HCT116 (cell line): Measurements from ENCODE around the gene PYGB.
"Not testable (repeated sequence)": the region's sequence is repeated elsewhere in the genome, so short reads cannot be mapped to it uniquely, and the experiment has no call there.

Experiments used
- EZH2 ChIP-seq: fragments of 200-600 bp; sonication (generic); IDR thresholded peaks from 2 replicates; pipeline ENCODE4 v1.6.1; 2017; ENCODE audit warnings: antibody characterized with exemption, mixed run types
- EZH2phosphoT487 ChIP-seq: fragments of 200-600 bp; IDR thresholded peaks from 2 replicates; pipeline ENCODE4 v1.6.1; 2018; ENCODE audit warnings: antibody characterized with exemption, borderline replicate concordance
- POLR2A ChIP-seq: IDR thresholded peaks from 2 replicates; pipeline ENCODE4 v1.7.0; 2011; ENCODE audit warnings: borderline replicate concordance; ENCODE audit not compliant: insufficient read depth, insufficient read length; ENCODE audit errors: extremely low read depth
- POLR2AphosphoS5 ChIP-seq: IDR thresholded peaks from 2 replicates; pipeline ENCODE4 v1.6.1; 2011; ENCODE audit warnings: mild to moderate bottlenecking, low read depth, low read length, moderate library complexity
- RAD21 ChIP-seq: IDR thresholded peaks from 2 replicates; pipeline ENCODE4 v1.6.1; 2012; ENCODE audit warnings: low read depth, mild to moderate bottlenecking
- SIN3A ChIP-seq: IDR thresholded peaks from 2 replicates; pipeline ENCODE4 v1.6.1; 2012; ENCODE audit warnings: low read depth
- SP1 ChIP-seq: IDR thresholded peaks from 2 replicates; pipeline ENCODE4 v1.6.1; 2012; ENCODE audit warnings: low read depth
- SRF ChIP-seq: IDR thresholded peaks from 2 replicates; pipeline ENCODE4 v1.6.1; 2012; ENCODE audit warnings: low read depth
- TCF7L2 ChIP-seq: IDR thresholded peaks from 2 replicates; pipeline ENCODE4 v1.7.0; 2011; ENCODE audit warnings: borderline replicate concordance, inconsistent platforms; ENCODE audit not compliant: insufficient read depth, insufficient read length; ENCODE audit errors: extremely low read depth
- YY1 ChIP-seq: IDR thresholded peaks from 2 replicates; pipeline ENCODE4 v1.6.1; 2011; ENCODE audit warnings: low read length, low read depth, moderate library complexity, mild to moderate bottlenecking; ENCODE audit not compliant: insufficient replicate concordance; ENCODE audit errors: extremely low read depth
- ZNF274 ChIP-seq: fragments of 200-500 bp; sonication (Bioruptor generic); IDR thresholded peaks from 2 replicates; pipeline ENCODE4 v1.6.1; 2014; ENCODE audit warnings: mild to moderate bottlenecking, low read depth, low read length, inconsistent platforms
- TF ChIP-seq, protein P1 (sequence below), 3 experiments: fragments of 200-600 bp in 1 of 3; sonication (generic) in 1 of 3; IDR thresholded peaks in 2 of 3; conservative IDR thresholded peaks in 1 of 3; 2 replicates each; pipeline ENCODE4 v1.5.1; 2012 to 2017; ENCODE audit warnings: low read depth in 2 of 3, low read length in 2 of 3, antibody characterized with exemption in 1 of 3, borderline replicate concordance in 1 of 3, control low read depth in 1 of 3, mild to moderate bottlenecking in 1 of 3, mixed read lengths in 1 of 3, mixed run types in 1 of 3, moderate library complexity in 1 of 3; ENCODE audit not compliant: insufficient read depth in 1 of 3
- TF ChIP-seq, protein P2 (sequence below): IDR thresholded peaks from 2 replicates; pipeline ENCODE4 v1.6.1; 2011; ENCODE audit warnings: mild to moderate bottlenecking, low read length, moderate library complexity; ENCODE audit not compliant: insufficient replicate concordance; ENCODE audit errors: extremely low read depth
- TF ChIP-seq, protein P3 (sequence below): IDR thresholded peaks from 2 replicates; pipeline ENCODE4 v1.6.1; 2012

DNA sequence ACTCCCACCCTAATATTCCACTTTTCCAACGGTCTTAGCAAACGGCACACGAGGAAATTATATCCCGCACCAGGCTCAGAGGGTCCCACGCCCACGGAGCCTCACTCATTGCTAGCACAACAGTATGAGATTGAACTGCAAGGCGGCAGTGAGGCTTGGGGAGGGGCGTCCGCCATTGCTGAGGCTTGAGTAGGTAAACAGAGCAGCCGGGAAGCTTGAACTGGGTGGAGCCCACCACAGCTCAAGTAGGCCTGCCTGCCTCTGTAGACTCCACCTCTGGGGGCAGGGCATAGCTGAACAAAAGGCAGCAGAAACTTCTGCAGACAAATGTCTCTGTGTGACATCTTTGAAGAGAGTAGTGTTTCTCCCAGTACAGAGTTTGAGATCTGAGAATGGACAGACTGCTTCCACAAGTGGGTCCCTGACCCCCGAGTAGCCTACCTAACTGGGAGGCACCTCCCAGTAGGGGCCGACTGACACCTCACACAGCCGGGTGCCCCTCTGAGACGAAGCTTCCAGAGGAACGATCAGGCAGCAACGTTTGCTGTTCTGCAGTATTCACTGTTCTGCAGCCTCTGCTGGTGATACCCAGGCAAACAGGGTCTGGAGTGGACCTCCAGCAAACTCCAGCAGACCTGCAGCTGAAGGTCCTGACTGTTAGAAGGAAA lies 13.0 kb downstream of the PYGB start:
- TF ChIP-seq, protein P1, sequence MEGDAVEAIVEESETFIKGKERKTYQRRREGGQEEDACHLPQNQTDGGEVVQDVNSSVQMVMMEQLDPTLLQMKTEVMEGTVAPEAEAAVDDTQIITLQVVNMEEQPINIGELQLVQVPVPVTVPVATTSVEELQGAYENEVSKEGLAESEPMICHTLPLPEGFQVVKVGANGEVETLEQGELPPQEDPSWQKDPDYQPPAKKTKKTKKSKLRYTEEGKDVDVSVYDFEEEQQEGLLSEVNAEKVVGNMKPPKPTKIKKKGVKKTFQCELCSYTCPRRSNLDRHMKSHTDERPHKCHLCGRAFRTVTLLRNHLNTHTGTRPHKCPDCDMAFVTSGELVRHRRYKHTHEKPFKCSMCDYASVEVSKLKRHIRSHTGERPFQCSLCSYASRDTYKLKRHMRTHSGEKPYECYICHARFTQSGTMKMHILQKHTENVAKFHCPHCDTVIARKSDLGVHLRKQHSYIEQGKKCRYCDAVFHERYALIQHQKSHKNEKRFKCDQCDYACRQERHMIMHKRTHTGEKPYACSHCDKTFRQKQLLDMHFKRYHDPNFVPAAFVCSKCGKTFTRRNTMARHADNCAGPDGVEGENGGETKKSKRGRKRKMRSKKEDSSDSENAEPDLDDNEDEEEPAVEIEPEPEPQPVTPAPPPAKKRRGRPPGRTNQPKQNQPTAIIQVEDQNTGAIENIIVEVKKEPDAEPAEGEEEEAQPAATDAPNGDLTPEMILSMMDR (IDR thresholded peaks at IDR 0.05 in 2 of 3, conservative IDR thresholded peaks at IDR 0.05 in 1 of 3; ENCODE audit: borderline replicate concordance in 1 of 3, insufficient read depth in 1 of 3, low read depth in 2 of 3, low read length in 2 of 3) = not testable (repeated sequence)
- not testable (repeated sequence) for TF ChIP-seq SRF, SP1, POLR2A, YY1, POLR2AphosphoS5, RAD21, SIN3A, EZH2phosphoT487, TCF7L2, ZNF274, EZH2
- TF ChIP-seq, protein P2, sequence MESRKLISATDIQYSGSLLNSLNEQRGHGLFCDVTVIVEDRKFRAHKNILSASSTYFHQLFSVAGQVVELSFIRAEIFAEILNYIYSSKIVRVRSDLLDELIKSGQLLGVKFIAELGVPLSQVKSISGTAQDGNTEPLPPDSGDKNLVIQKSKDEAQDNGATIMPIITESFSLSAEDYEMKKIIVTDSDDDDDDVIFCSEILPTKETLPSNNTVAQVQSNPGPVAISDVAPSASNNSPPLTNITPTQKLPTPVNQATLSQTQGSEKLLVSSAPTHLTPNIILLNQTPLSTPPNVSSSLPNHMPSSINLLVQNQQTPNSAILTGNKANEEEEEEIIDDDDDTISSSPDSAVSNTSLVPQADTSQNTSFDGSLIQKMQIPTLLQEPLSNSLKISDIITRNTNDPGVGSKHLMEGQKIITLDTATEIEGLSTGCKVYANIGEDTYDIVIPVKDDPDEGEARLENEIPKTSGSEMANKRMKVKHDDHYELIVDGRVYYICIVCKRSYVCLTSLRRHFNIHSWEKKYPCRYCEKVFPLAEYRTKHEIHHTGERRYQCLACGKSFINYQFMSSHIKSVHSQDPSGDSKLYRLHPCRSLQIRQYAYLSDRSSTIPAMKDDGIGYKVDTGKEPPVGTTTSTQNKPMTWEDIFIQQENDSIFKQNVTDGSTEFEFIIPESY = not testable (repeated sequence)
- TF ChIP-seq, protein P3, sequence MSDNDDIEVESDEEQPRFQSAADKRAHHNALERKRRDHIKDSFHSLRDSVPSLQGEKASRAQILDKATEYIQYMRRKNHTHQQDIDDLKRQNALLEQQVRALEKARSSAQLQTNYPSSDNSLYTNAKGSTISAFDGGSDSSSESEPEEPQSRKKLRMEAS = not testable (repeated sequence)
